GM18502 (cell line): Measurements from ENCODE around the gene FAM114A1.
"Not testable (repeated sequence)": the region's sequence is repeated elsewhere in the genome, so short reads cannot be mapped to it uniquely, and the experiment has no call there.

Source experiments
- ATAC-seq: cut with Tn5 transposase; IDR thresholded peaks from one replicate; pipeline ENCODE4 v1.9.1; 2021; ENCODE audit warnings: mild to moderate bottlenecking; ENCODE audit not compliant: unreplicated experiment, poor library complexity

The FAM114A1 gene

DNA sequence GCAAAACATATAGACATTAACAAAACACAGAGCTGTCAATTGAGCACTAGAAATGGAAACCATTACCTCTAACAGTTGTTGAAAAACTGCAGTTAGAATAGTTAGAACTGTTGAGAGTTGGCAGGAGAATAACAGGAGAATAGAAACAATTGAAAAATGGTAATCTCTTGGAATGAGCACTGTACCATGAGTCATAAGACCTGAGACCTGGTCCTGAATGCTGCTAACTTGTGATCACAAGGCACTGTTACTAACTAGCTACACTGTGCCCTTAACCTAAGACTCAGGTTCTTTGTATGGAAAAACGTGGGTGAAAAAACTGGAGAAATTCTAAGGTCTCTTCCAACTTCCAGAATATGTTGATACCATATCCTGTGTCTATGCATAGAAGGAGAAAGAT, 29.3 kb downstream of the FAM114A1 start:
- no peak for ATAC-seq

DNA sequence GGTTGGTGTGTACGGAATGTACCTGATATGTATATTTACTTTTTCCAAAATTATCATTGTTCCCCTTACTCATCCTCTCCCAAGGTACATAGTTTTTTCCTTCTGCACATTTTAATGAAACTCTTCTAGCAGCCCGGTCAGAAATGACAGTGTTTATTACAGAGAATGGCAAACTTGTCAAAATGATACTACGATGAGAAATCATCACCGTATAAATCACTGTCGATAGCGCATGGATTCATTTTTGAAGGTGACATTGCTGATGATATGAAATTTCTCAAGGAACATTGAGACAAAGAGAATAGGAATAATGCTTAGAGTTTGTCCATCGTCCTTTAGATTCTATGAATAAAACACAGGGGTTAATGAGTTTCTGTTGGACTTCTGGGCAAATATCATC, 30.6 kb downstream of the FAM114A1 start:
- no peak for ATAC-seq

DNA sequence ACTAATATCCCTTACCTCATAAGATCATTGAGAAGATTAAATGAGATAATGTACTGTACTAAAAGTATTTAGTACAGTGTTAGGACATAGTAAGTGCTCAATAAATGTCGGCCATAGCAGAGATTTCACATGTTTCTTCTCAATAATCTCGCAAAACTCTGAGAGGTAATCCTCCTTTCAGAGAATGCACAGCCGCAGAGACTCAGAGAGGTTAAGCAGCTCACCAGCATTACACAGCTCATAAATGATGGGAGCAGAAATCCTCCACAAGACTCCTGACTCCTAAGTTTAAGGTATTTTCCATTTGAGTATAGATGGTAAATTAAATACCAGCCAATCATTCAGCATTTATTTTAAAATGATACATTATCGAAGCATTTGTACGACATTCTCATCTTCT, 34.6 kb downstream of the FAM114A1 start:
- no peak for ATAC-seq

- ATAC-seq, result peak; percentile 59
These were observed 35.1 kb downstream of the FAM114A1 start for GRCh38 chr4:38902695-38903094.

GRCh38 chr4:38904090-38904666, 36.6 kb downstream of the FAM114A1 start:
- no peak for ATAC-seq

DNA sequence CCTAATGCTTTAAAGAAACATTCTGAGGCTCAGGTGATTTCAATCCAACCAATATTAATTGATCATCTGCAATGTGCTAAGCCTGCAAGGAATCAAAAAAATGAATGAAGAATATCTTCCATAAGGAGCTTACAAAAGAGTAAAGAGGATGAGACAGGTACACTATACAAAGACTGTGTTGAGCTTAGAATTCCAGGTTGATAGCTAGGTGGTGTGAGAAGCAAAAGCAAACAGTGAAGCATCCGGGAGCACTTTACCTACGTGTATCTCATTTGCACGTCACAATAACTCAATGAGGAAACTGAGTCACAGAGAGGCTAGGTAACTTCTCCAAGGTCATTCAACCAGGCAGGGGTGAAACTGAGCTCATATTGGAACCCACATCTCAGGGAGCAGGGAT, 37.1 kb downstream of the FAM114A1 start:
- ATAC-seq, result no peak

DNA sequence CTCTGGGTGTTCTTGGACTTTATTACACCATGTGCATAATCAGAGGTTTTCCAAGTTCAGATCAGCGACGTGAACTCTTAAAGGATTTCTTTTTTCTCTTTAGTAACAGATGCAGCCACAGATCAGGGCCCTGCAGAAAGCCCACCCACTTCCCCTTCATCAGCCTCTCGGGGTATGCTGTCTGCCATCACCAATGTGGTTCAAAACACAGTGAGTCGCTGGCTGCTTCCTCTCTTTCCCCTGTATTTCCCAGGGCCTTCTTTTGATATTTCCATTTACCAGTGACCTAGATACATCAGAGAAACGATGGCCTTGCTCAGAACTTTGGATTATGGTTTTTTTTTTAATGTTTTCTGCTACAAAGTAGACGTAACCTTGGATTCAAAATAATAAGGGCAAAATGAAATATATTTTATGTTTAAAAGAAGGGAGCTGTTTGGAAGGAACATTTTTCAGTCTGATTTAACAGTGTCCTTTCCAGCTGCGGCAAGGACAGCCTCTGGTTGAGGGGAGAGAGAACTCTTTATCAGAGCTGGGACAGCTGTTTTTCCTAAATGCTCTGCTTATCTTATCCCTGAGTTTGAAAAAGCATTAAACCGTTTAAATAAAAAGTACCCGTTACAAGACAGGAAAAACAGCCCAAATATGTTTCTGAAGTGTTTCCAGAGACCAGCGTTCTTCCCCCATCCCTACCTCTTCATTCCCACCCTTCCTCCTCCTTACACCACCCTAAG, 38.2 kb downstream of the FAM114A1 start:
- no peak for ATAC-seq

GRCh38 chr4:38907696-38908270, 40.2 kb downstream of the FAM114A1 start:
- no peak for ATAC-seq

DNA sequence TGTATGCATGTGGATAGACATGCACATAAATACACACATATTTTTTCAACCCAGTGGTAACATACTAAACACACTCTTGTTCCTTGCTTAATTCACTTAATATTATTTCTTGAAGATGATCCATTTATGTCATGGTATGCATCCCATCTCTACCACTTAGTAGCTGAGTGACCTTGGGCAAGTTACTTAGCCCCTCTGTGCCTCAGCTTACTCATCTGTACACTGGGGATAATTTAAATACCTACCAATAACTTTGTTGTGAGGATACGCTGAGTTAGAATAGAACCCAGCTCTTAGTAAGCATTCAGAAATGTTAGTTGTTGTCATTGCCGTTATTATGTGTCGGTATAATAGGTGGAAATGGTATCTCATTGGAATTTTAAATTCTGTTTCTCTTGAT, 41.4 kb downstream of the FAM114A1 start:
- no peak for ATAC-seq

GRCh38 chr4:38911257-38911656, 43.7 kb downstream of the FAM114A1 start:
- no peak for ATAC-seq

GRCh38 chr4:38914854-38915253, 47.2 kb downstream of the FAM114A1 start:
- no peak for ATAC-seq

- not testable (repeated sequence) for ATAC-seq
These were observed 48.7 kb downstream of the FAM114A1 start for GRCh38 chr4:38916267-38916666.

GRCh38 chr4:38917481-38918025, 49.9 kb downstream of the FAM114A1 start:
- ATAC-seq, result no peak

DNA sequence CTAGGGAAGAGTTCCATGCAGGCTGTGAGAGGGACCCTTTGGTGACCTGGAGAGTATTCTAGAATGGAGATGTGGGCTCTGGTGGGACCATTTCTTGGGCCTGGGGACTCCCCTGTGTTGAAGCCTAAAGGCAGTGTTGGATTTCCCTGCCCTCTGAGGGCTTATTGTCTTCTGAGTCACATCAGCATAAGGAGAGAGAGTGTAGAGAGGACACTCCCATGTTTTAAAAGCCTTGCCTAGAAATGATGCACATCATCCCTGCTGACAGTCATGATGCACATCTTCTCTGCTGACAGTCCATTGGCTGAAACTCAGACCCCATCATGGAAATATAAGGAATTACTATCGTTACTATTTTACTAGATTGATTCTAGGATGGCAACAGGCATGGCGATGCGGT, 51.9 kb downstream of the FAM114A1 start:
- ATAC-seq, result no peak

- ATAC-seq, result no peak
These were observed 52.6 kb downstream of the FAM114A1 start for GRCh38 chr4:38920186-38920585.

DNA sequence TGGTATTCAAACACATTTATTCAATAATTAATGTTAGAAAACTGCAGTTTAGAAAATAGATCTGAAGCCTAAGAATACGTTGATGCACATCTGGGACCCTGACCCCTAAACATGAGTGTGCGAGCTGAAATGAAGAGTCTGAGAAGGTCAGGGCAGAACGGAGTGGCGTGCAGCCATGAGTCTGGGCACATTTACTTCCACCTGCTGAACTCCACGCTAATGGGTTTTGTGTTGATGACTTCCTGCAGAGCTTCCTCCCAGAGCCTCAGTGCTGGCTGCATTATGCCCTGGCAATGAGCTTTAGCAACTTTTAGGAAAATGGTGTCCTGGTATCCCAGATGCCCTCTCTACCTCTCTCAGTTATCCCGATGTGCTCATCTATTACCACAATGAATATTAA, 53.1 kb downstream of the FAM114A1 start:
- no peak for ATAC-seq

DNA sequence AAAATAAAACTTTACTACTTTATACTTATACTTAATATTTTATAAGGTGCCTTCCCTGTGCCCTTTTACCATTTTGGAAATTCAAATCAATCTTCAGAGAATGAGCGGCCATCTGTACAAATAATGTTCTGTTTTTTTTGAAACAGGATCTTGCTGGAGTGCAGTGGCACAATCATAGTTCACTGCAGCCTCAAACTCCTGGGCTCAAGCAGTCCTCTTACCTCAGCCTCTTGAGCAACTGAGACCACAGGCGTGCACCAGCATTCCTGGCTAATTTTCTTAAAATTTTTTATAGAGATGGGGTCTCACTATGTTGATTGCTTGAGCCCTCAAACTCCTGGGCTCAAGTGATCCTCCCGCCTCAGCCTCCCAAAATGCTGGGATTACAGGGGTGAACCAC, 53.5 kb downstream of the FAM114A1 start:
- no peak for ATAC-seq

DNA sequence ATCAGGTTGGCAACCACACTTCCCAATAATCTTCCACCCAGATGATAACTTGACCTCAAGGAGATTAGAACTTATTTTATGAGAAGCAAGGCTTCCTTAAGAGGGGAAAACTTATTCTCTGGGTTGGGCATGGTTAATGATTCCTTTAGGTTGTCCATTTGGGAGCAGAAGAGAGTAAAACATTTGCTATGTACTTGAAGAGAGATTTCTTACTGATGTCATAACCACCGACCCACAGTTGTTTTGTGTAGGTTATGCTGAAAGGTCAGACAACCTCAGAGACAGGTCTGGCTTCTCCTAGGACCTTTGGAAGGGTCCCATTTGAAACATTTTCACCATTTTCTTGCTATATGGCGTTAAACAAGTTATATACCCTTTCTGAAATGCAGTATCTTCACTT, 56.1 kb downstream of the FAM114A1 start:
- no peak for ATAC-seq

DNA sequence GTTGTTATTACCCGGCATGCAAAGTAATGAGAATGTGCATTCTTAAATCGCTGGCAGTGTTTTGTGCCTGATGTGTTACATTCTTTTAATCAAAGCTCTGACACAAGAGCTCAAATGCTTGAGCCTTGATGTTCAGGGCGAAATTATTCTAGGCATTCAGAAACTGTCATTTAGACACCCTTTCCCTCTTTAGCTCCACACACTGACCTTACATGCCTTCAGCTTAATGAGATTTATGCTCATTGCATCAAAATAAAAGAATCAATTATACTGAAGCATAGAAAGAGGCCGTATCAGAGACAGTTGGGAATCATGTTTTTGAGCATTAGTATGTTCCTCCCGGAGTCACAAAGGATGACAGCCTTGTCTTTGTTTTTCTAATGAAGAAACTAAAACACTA, 56.7 kb downstream of the FAM114A1 start:
- ATAC-seq, result no peak

- ATAC-seq, result no peak
These were observed 58.1 kb downstream of the FAM114A1 start for GRCh38 chr4:38925492-38926413.

DNA sequence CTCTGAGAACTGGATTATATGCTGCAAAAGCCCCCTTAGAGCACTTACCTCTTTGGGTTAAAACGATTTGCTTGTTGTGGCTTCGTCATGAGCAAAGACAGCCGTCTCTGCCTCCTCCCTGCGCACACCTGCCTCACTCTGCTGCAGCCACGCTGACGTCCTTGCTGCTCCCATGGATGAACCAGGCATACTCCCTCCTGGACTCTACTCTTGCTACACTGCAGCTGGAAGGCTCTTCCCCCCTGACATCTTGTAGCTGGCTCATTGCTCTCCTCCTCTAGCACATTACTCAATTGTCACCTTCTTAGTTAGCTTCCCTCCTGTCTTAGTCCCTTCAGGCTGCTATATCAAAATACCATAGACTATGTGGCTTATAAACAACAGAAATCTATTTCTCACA, 59.3 kb downstream of the FAM114A1 start:
- no peak for ATAC-seq
